ENCODE measurements around the gene ANKRD11.
"Not testable (repeated sequence)": the region's sequence is repeated elsewhere in the genome, so short reads cannot be mapped to it uniquely, and the experiment has no call there.

The ANKRD11 gene

GRCh38 chr16:89363621-89364393, 126.6 kb downstream of the ANKRD11 start:
- DNase-seq (ENCODE audit: low spot score) = no peak

GRCh38 chr16:89362540-89363223, 127.7 kb downstream of the ANKRD11 start:
- DNase-seq (ENCODE audit: low spot score) = not testable (repeated sequence)

GRCh38 chr16:89361751-89362539, 128.4 kb downstream of the ANKRD11 start:
- DNase-seq (ENCODE audit: low spot score) = no peak

- DNase-seq (ENCODE audit: low spot score) = no peak
Measured at GRCh38 chr16:89360760-89361435, 129.5 kb downstream of the ANKRD11 start.

GRCh38 chr16:89359264-89360147, 130.9 kb downstream of the ANKRD11 start:
- DNase-seq (ENCODE audit: low spot score) = no peak

GRCh38 chr16:89358030-89359005, 132.0 kb downstream of the ANKRD11 start:
- no peak for DNase-seq (ENCODE audit: low spot score)

- DNase-seq (ENCODE audit: low spot score) = no peak
Measured at GRCh38 chr16:89357055-89357816, 133.1 kb downstream of the ANKRD11 start.

- DNase-seq (ENCODE audit: low spot score) = no peak
Measured at GRCh38 chr16:89355686-89356085, 134.7 kb downstream of the ANKRD11 start.

GRCh38 chr16:89355007-89355406, 135.4 kb downstream of the ANKRD11 start:
- DNase-seq (ENCODE audit: low spot score) = no peak

- no peak for DNase-seq (ENCODE audit: low spot score)
Measured at GRCh38 chr16:89354325-89354724, 136.0 kb downstream of the ANKRD11 start.

GRCh38 chr16:89352091-89352681, 138.2 kb downstream of the ANKRD11 start:
- DNase-seq (ENCODE audit: low spot score) = no peak

GRCh38 chr16:89351645-89352044, 138.7 kb downstream of the ANKRD11 start:
- DNase-seq (ENCODE audit: low spot score) = no peak

- DNase-seq (ENCODE audit: low spot score) = no peak
Measured at GRCh38 chr16:89350701-89351380, 139.5 kb downstream of the ANKRD11 start.

- no peak for DNase-seq (ENCODE audit: low spot score)
Measured at GRCh38 chr16:89349947-89350633, 140.3 kb downstream of the ANKRD11 start.

- no peak for DNase-seq (ENCODE audit: low spot score)
Measured at GRCh38 chr16:89347807-89348206, 142.6 kb downstream of the ANKRD11 start.

- no peak for DNase-seq (ENCODE audit: low spot score)
Measured at GRCh38 chr16:89346869-89347268, 143.5 kb downstream of the ANKRD11 start.

GRCh38 chr16:89345642-89346150, 144.7 kb downstream of the ANKRD11 start:
- no peak for DNase-seq (ENCODE audit: low spot score)

Data from hematopoietic multipotent progenitor cell treated with erythropoietin and hydrocortisone succinate and interleukin-3 and kit ligand, for 17 days (in vitro differentiated cells).